ENCODE results near the gene AMDHD2. TPM values are rescaled to one million over a fixed set of nuclear protein-coding genes. Genes with fewer than 3 reads are reported as not detected.
"Not testable (repeated sequence)": the region's sequence is repeated elsewhere in the genome, so short reads cannot be mapped to it uniquely, and the experiment has no call there.

Gene AMDHD2
- total RNA-seq, 4 donors from 2014 or later, result 20.0 to 33.2 (median 26.4) TPM

GRCh38 chr16:2478279-2478678 is 41.9 kb upstream of the AMDHD2 start:
- TF ChIP-seq POLR2A (IDR thresholded peaks at IDR 0.05; ENCODE audit: low read depth), result no peak
- no peak for TF ChIP-seq POLR2AphosphoS5 (IDR thresholded peaks at IDR 0.05)
- TF ChIP-seq EP300 (IDR thresholded peaks at IDR 0.05), result no peak
- TF ChIP-seq CTCF (IDR thresholded peaks at IDR 0.05), result no peak
- Histone ChIP-seq H3K4me1 (peaks cover 24 to 44% (median 37%) of the 10 kb centered on the region in 4 donors), H3K36me3 (peaks cover 0 to 4% (median 0%) of the 10 kb centered on the region in 4 donors), H3K4me3 (no peak overlapping the region), H3K9me3 (no peaks in the 10 kb centered on the region), H3K27ac (replicated peaks in 1 of 4) (no peak overlapping the region), H3K27me3 (peaks cover 0 to 4% (median 0%) of the 10 kb centered on the region in 4 donors)
- 79% methylated on average over 8 of the region's 8 CpGs for WGBS
- intact Hi-C loops (cut with DNase I), result no loop called here
- DNase-seq (ENCODE audit: extremely low spot score), result no peak

- H3K36me3 ChIP-seq; H3K27ac ChIP-seq (replicated peaks in 1 of 4); H3K27me3 ChIP-seq; intact Hi-C loops (cut with DNase I); H3K4me3 ChIP-seq; H3K9me3 ChIP-seq; DNase-seq (ENCODE audit: extremely low spot score): not testable (repeated sequence)
- H3K4me1 ChIP-seq, result peaks cover 20 to 46% (median 38%) of the 10 kb centered on the region in 4 donors
- WGBS, result 93% methylated on average over 10 of the region's 10 CpGs
Observed at GRCh38 chr16:2479996-2480395, 40.2 kb upstream of the AMDHD2 start.

- H3K9me3 ChIP-seq, result no peaks in the 10 kb centered on the region
- no peak for DNase-seq (ENCODE audit: extremely low spot score)
- no peak for TF ChIP-seq CTCF (IDR thresholded peaks at IDR 0.05)
- TF ChIP-seq POLR2AphosphoS5 (IDR thresholded peaks at IDR 0.05), result no peak
- no peak for TF ChIP-seq EP300 (IDR thresholded peaks at IDR 0.05)
- TF ChIP-seq POLR2A (IDR thresholded peaks at IDR 0.05; ENCODE audit: low read depth), result no peak
- intact Hi-C loops (cut with DNase I), result no loop called here
- 91% methylated on average over 8 of the region's 12 CpGs for WGBS
- H3K36me3 ChIP-seq, result peaks cover 0 to 4% (median 2%) of the 10 kb centered on the region in 4 donors
- no peak overlapping the region for H3K27ac ChIP-seq (replicated peaks in 1 of 4)
- peaks cover 17 to 45% (median 33%) of the 10 kb centered on the region in 4 donors for H3K4me1 ChIP-seq
- no peak overlapping the region for H3K4me3 ChIP-seq
- H3K27me3 ChIP-seq, result no peaks in the 10 kb centered on the region
Observed at GRCh38 chr16:2480948-2481347, 39.2 kb upstream of the AMDHD2 start.

GRCh38 chr16:2481676-2482075 is 38.5 kb upstream of the AMDHD2 start:
- TF ChIP-seq EP300 (IDR thresholded peaks at IDR 0.05), result no peak
- no peak for TF ChIP-seq POLR2AphosphoS5 (IDR thresholded peaks at IDR 0.05)
- TF ChIP-seq CTCF (IDR thresholded peaks at IDR 0.05), result no peak
- TF ChIP-seq POLR2A (IDR thresholded peaks at IDR 0.05; ENCODE audit: low read depth), result no peak
- H3K27me3 ChIP-seq, result no peaks in the 10 kb centered on the region
- H3K4me3 ChIP-seq, result no peak overlapping the region
- WGBS, result 80% methylated on average over 7 of the region's 7 CpGs
- H3K36me3 ChIP-seq, result peaks cover 0 to 9% (median 2%) of the 10 kb centered on the region in 4 donors
- DNase-seq (ENCODE audit: extremely low spot score), result no peak
- H3K9me3 ChIP-seq, result no peaks in the 10 kb centered on the region
- peaks cover 16 to 45% (median 31%) of the 10 kb centered on the region in 4 donors for H3K4me1 ChIP-seq
- intact Hi-C loops (cut with DNase I), result no loop called here
- peak overlapping the region in 1 of 4 donors; percentile 85 for H3K27ac ChIP-seq (replicated peaks in 1 of 4)

GRCh38 chr16:2482249-2482648 is 37.9 kb upstream of the AMDHD2 start:
- intact Hi-C loops (cut with DNase I), result no loop called here
- no peak for DNase-seq (ENCODE audit: extremely low spot score)
- Histone ChIP-seq H3K4me1 (peaks cover 21 to 50% (median 35%) of the 10 kb centered on the region in 4 donors), H3K27ac (replicated peaks in 1 of 4) (peak overlapping the region; percentile 77 to 85 (median 84)), H3K4me3 (peak overlapping the region; percentile 34 to 47 (median 39)), H3K36me3 (peaks cover 0 to 9% (median 2%) of the 10 kb centered on the region in 4 donors), H3K9me3 (no peaks in the 10 kb centered on the region), H3K27me3 (no peaks in the 10 kb centered on the region)
- TF ChIP-seq POLR2AphosphoS5 (IDR thresholded peaks at IDR 0.05), result no peak
- TF ChIP-seq POLR2A (IDR thresholded peaks at IDR 0.05; ENCODE audit: low read depth), result no peak
- TF ChIP-seq CTCF (IDR thresholded peaks at IDR 0.05), result no peak
- no peak for TF ChIP-seq EP300 (IDR thresholded peaks at IDR 0.05)
- WGBS, result 69% methylated on average over 13 of the region's 13 CpGs
